GM23248 (cell line): ENCODE results near the gene DIPK1B.

Experiments
- EZH2 ChIP-seq: fragments of 200-600 bp; sonication (generic); IDR thresholded peaks from 2 replicates; pipeline ENCODE4 v1.6.1; 2018; ENCODE audit warnings: antibody characterized with exemption, mild to moderate bottlenecking; ENCODE audit not compliant: insufficient read depth, poor library complexity, severe bottlenecking
- EZH2phosphoT487 ChIP-seq: fragments of 200-600 bp; sonication (generic); IDR thresholded peaks from 2 replicates; pipeline ENCODE4 v1.6.1; 2018; ENCODE audit warnings: antibody characterized with exemption, moderate library complexity, mild to moderate bottlenecking, low read depth; ENCODE audit not compliant: insufficient read depth

GRCh38 chr9:136743639-136744211 is 31.4 kb downstream of the DIPK1B start:
- TF ChIP-seq EZH2 = no peak
- no peak for TF ChIP-seq EZH2phosphoT487
